HG02970 (cell line): Measurements from ENCODE around the gene PLD5.
"Not testable (repeated sequence)": the region's sequence is repeated elsewhere in the genome, so short reads cannot be mapped to it uniquely, and the experiment has no call there.

Experiments
- ATAC-seq: cut with Tn5 transposase; IDR thresholded peaks from one replicate; pipeline ENCODE4 v1.9.1; 2021; ENCODE audit warnings: mild to moderate bottlenecking, moderate library complexity, moderate number of reproducible peaks; ENCODE audit not compliant: unreplicated experiment, low FRiP score

Gene PLD5

GRCh38 chr1:242086706-242087105, 437.8 kb downstream of the PLD5 start:
- no peak for ATAC-seq

DNA sequence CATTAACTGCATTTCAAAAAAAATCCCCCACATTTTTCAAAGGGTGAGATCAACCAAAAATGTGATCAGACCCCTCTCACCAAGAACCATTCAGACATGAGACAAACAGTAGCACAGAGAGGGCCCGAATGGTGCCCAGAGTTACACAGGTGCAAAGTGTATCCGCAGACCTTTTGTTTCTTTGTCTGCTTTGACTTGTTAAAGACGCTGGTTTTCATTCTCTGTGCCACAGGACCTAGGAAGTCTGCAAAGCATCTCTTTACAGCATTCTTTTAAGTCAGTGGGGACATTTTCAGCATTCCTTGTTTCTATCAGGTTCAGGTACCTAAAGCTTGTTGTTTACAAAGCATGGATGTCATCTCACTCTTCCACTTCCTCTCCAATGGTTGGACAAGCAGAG, 438.4 kb downstream of the PLD5 start:
- ATAC-seq: no peak

- ATAC-seq: no peak
Measured at GRCh38 chr1:242083742-242084141, 440.8 kb downstream of the PLD5 start.

DNA sequence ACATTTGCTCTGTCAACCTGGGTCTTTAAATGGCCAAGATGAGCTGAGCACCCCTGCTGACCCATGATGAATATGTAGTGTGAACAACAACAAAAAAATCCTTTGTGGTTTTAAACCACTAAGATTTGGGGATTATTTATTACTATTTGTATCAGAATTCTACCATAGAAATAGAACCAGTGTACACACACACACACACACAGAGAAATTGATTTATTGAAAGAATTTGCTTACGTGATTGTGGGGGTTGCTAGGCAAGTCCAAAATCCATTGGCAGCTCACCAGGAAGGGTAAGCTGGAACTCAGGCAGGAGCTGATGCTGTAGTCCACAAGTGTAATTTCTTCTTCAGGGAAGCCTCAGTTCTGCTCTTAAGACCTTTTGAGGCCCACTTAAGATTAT, 443.1 kb downstream of the PLD5 start:
- no peak for ATAC-seq

GRCh38 chr1:242065813-242066212, 458.7 kb downstream of the PLD5 start:
- ATAC-seq: no peak

DNA sequence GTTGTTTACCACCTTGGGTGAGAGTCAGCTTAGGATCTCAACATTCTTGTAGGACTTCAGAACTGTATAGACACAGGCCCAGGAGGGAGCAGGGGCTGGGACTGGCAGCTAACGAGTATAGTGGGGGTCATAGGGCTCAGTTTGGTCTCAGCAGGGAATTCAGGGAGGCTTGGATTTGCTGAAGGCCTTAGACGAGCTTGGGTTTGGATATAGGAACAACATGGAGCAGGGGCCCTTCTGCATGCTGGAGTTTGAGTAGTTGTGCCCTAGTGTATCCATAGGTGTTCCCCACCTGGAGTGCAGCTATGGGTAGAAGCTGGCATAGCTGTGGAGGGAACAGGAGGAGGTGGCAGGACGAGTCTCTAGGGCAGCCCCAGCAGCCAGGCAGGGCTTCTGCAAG, 462.2 kb downstream of the PLD5 start:
- ATAC-seq: no peak

- ATAC-seq: no peak
Measured at GRCh38 chr1:242059976-242060375, 464.5 kb downstream of the PLD5 start.

GRCh38 chr1:242058582-242058981, 465.9 kb downstream of the PLD5 start:
- ATAC-seq: peak; percentile 81

DNA sequence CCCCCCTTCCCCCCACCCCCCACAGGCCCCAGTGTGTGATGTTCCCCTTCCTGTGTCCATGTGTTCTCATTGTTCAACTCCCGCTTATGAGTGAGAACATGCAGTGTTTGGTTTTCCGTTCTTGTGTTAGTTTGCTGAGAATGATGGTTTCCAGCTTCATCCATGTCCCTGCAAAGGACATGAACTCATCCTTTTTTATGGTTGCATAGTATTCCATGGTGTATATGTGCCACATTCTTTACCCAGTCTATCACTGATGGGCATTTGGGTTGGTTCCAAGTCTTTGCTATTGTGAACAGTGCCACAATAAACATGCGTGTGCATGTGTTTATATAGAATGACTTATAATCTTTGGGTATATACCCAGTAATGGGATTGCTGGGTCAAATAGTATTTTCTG, 466.3 kb downstream of the PLD5 start:
- ATAC-seq: not testable (repeated sequence)

DNA sequence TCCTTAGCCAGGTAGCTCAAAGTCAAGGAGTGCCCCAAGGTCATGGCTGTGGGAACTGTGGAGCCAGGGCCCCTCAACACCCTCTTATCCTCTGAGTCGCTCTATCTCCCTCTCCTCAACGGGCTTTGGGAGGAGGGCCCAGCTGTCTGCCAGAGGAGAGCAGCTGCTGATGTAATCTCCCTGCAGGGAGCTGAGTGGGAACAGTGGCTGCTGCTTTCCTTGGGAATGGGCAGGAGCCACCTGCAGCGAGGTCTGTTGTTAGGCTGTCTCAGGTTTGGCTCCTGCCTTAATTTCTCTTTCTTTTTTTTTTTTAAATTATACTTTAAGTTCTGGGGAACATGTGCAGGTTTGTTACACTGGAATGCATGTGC, 466.8 kb downstream of the PLD5 start:
- ATAC-seq: no peak

DNA sequence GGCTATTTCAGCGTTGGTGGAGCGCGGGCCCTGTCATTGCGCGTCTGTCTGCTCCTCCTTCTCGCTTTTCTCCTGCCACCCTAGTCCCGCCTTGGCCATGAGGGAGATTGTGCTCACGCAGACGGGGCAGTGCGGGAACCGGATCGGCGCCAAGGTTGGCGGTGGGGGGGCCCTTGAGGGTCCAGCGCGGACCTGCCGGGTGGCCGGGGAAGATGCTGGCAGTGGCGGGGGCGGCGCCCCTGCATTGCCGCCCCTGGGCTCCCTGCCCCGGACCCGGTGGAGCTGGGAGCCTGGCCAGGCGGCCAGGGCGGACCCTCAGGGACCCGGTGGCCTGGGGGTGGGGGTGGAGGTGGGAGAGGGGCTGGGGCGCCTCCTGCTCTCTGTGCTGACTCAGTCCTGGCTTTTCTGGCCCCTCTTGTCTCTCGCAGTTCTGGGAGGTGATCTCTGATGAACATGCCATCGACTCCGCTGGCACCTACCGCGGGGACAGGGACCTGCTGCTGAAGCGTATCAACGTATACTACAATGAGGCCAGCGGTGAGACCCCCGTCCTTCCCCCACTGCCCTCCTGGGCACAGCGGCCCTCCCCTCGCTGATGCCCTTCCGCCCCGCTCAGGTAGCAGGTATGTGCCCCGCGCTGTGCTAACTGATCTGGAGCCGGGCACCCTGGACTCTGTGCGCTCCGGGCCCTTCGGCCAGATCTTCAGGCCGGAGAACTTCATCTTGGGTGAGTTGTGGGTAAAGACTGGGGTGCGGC, 467.3 kb downstream of the PLD5 start:
- no peak for ATAC-seq

GRCh38 chr1:242055749-242056320, 468.7 kb downstream of the PLD5 start:
- no peak for ATAC-seq

- no peak for ATAC-seq
Measured at GRCh38 chr1:242043165-242043564, 481.3 kb downstream of the PLD5 start.

GRCh38 chr1:242034392-242034791, 490.1 kb downstream of the PLD5 start:
- no peak for ATAC-seq

- no peak for ATAC-seq
Measured at GRCh38 chr1:242033447-242033846, 491.1 kb downstream of the PLD5 start.
